Gastroesophageal sphincter (tissue), 3 donors: Measurements from ENCODE around the gene CARD19.

Experiments
- CTCF ChIP-seq, 4 experiments: fragments of 200-600 bp in 2 of 4; fragments of 450-650 bp in 2 of 4; sonication (generic) in 1 of 4; IDR thresholded peaks; one replicate each; pipeline ENCODE4 v1.5.1; 2017 to 2019; ENCODE audit warnings: antibody characterized with exemption in 4 of 4, mild to moderate bottlenecking in 2 of 4, moderate library complexity in 2 of 4
- EP300 ChIP-seq: sonication (generic); formaldehyde crosslinking; IDR thresholded peaks from one replicate; pipeline ENCODE4 v1.6.1; 2017; ENCODE audit warnings: antibody characterized with exemption, mild to moderate bottlenecking
- POLR2A ChIP-seq, 2 donors: fragments of 450-650 bp; IDR thresholded peaks; one replicate each; pipeline ENCODE4 v1.6.1; 2017; ENCODE audit warnings: antibody characterized with exemption in 2 of 2, mild to moderate bottlenecking in 2 of 2, moderate library complexity in 1 of 2

- TF ChIP-seq CTCF (IDR thresholded peaks at IDR 0.05) = no peak
- TF ChIP-seq POLR2A (IDR thresholded peaks at IDR 0.05) = no peak
- no peak for TF ChIP-seq EP300
Observed at GRCh38 chr9:93089024-93089423, 7.0 kb upstream of the CARD19 start.
